ENCODE measurements around the gene PDE3A.

- no peak for TF ChIP-seq CTCF (IDR thresholded peaks at IDR 0.05)
- TF ChIP-seq NRF1 (IDR thresholded peaks at IDR 0.05; ENCODE audit: low read depth, low read length), result no peak
- no peak for TF ChIP-seq ZBTB33 (IDR thresholded peaks at IDR 0.05; ENCODE audit: borderline replicate concordance, low read depth)
- no peak for TF ChIP-seq EZH2phosphoT487 (IDR thresholded peaks at IDR 0.05; ENCODE audit: borderline replicate concordance, low read depth)
- no peak for TF ChIP-seq JUND (IDR thresholded peaks at IDR 0.05)
- no peak for TF ChIP-seq TAF1 (IDR thresholded peaks at IDR 0.05; ENCODE audit: borderline replicate concordance, low read depth, low read length)
- TF ChIP-seq RAD21 (IDR thresholded peaks at IDR 0.05; ENCODE audit: low read length), result no peak
- TF ChIP-seq NFIC (IDR thresholded peaks at IDR 0.05; ENCODE audit: borderline replicate concordance), result no peak
- no peak for TF ChIP-seq RXRA (IDR thresholded peaks at IDR 0.05; ENCODE audit: borderline replicate concordance, low read depth)
- TF ChIP-seq MXI1 (IDR thresholded peaks at IDR 0.05; ENCODE audit: low read depth, low read length), result no peak
- TF ChIP-seq GABPA (IDR thresholded peaks at IDR 0.05; ENCODE audit: low read depth), result no peak
- TF ChIP-seq USF1 (IDR thresholded peaks at IDR 0.05; ENCODE audit: borderline replicate concordance, low read depth), result no peak
- TF ChIP-seq MEF2A (IDR thresholded peaks at IDR 0.05; ENCODE audit: borderline replicate concordance, low read depth), result no peak
Measured at GRCh38 chr12:20711846-20712245, 343.5 kb downstream of the PDE3A start.

Data from SK-N-SH (cell line).